Epithelial cell of proximal tubule (primary cell): Measurements from ENCODE around the gene IFNLR1. TPM values are rescaled to one million over a fixed set of nuclear protein-coding genes. Genes with fewer than 3 reads are reported as not detected.
A peak's percentile ranks its signal among the peaks of the same experiment; 100 is the strongest.

ENCODE experiments used
- DNase-seq: peaks from one replicate; pipeline ENCODE4 v3.0.0-alpha.2; 2011; ENCODE audit warnings: low read depth
- H3K4me3 ChIP-seq: 2 replicates; pipeline ENCODE4 v1.5.1; 2011; ENCODE audit warnings: low read depth, mild to moderate bottlenecking, low read length
- total RNA-seq: library from RNA; depleted of rRNA; stranded (reverse); fragments of >200 nt; gene quantifications from 2 replicates; pipeline ENCODE4 v1.2.3, GENCODE V29; 2015
- TF ChIP-seq, protein P1 (sequence below): conservative IDR thresholded peaks from 2 replicates; pipeline ENCODE4 v1.5.1; 2012; ENCODE audit warnings: low read depth, mild to moderate bottlenecking, low read length

Gene IFNLR1
- total RNA-seq, 1 donor from 2014 or later: 3.6 TPM

DNA sequence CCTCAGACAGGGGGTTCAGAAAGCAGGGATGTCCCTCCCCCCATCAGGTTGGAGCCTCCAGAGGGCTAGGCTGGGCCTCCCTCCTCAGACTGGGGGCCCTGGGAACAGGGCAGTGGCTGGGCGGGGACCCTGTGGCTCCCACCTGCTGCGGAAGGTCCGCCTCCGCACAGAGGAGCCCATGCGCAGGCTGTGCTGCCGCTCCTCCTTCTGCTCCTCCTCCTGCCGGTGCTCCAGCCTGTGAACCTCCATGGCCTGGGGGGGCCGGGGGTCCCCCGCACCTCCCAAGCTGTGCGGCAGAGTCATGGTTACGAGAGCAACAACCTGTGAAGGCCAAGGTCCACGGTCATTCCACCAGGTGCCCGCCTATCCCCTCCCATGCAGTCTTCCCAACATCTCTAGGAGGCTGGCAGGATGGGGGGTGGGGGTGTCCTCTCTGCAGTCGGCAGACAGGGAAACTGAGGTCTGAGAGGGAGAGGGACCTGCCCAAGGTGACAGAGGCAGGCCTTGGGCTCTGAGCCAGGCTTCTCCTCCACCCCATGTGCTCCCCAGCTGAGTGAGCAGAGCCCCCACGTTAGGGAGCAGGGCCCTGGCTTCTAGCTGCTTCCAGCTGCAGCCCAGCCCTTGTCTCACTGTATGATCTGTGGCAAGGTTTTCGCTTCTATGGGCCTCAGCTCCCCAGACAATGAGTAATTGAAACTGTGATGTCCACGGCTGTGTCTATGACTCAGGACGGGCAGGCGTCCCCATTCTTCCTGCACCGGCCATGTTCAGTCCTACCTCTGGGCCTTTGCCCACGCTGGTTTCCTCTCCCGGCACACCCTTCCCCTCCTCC lies 78.5 kb downstream of the IFNLR1 start:
- TF ChIP-seq, protein P1, sequence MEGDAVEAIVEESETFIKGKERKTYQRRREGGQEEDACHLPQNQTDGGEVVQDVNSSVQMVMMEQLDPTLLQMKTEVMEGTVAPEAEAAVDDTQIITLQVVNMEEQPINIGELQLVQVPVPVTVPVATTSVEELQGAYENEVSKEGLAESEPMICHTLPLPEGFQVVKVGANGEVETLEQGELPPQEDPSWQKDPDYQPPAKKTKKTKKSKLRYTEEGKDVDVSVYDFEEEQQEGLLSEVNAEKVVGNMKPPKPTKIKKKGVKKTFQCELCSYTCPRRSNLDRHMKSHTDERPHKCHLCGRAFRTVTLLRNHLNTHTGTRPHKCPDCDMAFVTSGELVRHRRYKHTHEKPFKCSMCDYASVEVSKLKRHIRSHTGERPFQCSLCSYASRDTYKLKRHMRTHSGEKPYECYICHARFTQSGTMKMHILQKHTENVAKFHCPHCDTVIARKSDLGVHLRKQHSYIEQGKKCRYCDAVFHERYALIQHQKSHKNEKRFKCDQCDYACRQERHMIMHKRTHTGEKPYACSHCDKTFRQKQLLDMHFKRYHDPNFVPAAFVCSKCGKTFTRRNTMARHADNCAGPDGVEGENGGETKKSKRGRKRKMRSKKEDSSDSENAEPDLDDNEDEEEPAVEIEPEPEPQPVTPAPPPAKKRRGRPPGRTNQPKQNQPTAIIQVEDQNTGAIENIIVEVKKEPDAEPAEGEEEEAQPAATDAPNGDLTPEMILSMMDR: no peak
- peak overlapping the region; percentile 56 for H3K4me3 ChIP-seq
- DNase-seq: peak; percentile 65

DNA sequence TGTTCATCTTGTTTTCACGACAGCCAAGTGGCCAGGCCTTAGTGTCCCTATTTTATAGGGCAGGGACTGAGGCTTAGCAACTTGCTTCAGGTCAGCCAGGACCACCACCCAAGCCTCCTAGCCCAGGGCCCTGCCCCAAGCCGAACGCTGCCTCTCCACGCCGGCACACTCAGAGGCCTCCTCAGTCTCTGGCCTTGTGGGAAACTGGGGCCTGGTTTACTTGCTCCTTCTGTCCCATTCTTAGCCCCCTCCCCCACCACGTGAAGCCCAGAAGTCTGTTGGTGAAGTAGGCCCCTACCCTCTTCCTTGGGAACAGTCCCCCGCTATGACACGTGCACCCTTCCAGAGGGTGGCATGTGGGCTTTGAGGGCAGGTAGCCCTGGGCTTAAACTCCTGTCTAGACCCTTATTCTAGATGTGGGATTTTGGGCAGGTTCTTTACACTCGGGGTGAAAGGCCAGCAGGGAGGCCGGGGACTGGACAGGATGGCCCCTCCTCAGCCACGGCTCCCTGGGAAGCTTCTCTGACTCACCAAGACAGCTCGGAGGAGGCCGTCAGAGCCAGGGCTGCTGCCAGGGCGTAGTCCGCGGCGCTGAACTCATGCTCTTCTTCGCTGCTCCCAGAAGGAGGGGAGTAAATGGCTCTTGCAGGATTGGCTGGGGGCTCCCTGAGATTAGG lies 79.5 kb downstream of the IFNLR1 start:
- TF ChIP-seq, protein P1: no peak
- no peak for DNase-seq

DNA sequence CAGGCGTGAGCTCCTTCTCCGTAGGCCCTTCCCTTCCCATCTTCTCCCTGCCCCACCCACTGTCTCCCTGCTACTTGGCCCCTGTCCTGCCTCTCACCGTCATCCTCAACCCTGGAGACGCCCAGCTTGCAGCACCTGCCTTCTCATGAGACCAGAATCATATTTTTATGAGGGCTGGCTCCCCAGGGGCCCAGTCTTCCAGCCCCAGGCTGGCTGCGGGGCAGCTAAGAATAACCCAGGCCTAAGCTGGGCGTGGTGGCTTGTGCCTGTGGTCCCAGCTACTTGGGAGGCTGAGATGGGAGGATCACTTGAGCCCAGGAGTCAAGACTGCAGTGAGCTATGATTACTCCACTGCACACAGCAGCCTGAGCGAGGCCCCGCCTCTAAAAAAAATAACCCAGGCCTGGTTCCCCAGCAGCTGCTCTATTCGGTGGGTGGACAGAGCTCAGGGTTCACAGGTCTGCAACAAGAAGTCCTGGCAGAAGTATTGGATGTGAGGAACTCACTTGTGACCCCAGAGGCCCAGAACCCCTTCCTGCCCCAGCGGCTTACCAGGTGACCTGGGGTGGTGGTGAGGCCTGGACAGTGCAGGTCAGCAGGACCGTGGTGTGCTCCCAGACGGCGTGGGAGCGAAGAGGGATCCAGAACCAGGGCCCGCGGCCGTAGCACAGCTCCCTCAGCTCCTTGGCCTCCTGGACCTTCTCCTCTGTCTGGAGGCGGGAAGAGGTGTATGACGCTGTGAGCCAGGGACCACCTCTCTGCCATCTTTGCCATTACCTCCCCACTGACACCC lies 81.5 kb downstream of the IFNLR1 start:
- no peak overlapping the region for H3K4me3 ChIP-seq
- TF ChIP-seq, protein P1: no peak
- no peak for DNase-seq

More for the DNA sequence above, 79.5 kb downstream of the IFNLR1 start:
- H3K4me3 ChIP-seq: peak overlapping the region; percentile 56

DNA sequence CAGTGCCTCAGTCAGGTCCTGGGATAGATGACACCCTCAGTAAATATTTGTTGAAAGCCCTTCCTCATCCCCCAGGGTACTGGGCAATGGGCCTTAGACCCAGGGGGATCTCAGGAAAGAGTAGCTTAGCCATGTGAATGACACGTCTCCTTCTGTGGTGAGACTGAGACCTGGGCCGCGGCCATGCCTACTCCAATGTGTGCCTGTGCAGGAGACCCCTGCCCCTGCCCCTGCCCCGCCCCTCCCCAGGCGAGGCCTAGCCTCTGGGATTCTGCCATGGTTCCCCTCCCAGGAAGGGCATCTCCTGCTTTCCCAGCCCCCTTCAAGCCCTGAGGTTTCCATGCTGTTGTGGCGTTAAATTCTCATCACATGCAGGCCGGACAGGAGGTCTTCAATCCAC lies 82.2 kb downstream of the IFNLR1 start:
- TF ChIP-seq, protein P1: no peak
- H3K4me3 ChIP-seq: no peak overlapping the region
- DNase-seq: no peak

Other genes starting within 250 kb of the IFNLR1 start
- gene PNRC2, start 227.5 kb downstream of the IFNLR1 start, total RNA-seq: 92.1 and 100 TPM in 2 replicates
- 97.3 and 100 TPM in 2 replicates for gene SRSF10, start 207.0 kb downstream of the IFNLR1 start, total RNA-seq
- gene MYOM3, start 75.2 kb downstream of the IFNLR1 start, total RNA-seq: 1.7 and 2.2 TPM in 2 replicates
- gene IL22RA1, start 44.1 kb downstream of the IFNLR1 start, total RNA-seq: 0.07 TPM in 1 of 2 replicates, not detected in the other
- 3.6 and 9.9 TPM in 2 replicates for gene GRHL3, start 132.1 kb upstream of the IFNLR1 start, total RNA-seq
- gene STPG1, start 226.5 kb upstream of the IFNLR1 start, total RNA-seq: 10.3 and 11.5 TPM in 2 replicates
- 21.3 and 32.5 TPM in 2 replicates for gene NIPAL3, start 228.5 kb upstream of the IFNLR1 start, total RNA-seq